ENCODE results near the gene MRGPRG.

DNA sequence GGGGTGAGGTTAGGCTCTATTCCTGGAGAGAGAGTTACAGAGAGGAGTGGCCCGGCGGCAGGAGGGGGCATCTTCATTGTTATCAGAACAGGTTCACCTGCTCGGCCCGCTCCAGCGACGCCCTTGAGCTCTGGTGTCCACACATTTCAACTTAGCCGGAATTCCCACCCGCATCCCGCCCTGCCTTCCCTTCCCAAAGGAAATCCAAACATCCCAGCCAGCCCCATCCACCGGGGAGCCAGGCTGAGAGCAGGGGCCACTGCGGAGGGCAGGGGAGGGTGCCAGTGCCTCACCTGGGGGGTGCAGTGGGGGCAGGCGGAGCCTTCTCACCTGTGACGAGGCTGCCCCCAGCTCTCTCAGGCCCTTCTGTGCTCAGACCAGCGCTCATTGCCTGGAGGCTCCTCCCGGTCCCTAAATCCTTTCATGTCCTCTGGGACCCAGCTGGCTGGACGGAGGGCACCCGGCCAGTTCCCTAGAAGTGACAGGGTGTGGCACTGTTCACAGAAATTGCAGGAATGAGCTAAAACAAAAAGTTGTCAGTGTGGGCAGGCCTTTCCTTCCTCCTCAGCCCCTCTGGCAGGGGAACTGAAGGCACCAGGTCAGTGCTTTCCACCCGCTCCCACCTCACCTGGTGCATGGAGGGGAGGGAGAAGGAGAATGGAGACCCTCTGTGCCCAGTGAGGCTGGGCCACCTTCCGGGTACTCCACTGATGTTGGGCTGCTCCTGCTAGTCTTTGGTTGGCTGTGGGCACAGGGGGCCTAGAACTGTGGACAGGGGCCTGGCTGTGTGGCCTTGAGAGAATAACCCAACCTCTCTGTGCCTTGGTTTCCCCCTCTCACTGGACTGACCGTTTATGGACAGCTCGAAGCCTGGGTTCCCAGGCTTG is 2.2 kb upstream of the MRGPRG start:
- TF ChIP-seq, protein P1, sequence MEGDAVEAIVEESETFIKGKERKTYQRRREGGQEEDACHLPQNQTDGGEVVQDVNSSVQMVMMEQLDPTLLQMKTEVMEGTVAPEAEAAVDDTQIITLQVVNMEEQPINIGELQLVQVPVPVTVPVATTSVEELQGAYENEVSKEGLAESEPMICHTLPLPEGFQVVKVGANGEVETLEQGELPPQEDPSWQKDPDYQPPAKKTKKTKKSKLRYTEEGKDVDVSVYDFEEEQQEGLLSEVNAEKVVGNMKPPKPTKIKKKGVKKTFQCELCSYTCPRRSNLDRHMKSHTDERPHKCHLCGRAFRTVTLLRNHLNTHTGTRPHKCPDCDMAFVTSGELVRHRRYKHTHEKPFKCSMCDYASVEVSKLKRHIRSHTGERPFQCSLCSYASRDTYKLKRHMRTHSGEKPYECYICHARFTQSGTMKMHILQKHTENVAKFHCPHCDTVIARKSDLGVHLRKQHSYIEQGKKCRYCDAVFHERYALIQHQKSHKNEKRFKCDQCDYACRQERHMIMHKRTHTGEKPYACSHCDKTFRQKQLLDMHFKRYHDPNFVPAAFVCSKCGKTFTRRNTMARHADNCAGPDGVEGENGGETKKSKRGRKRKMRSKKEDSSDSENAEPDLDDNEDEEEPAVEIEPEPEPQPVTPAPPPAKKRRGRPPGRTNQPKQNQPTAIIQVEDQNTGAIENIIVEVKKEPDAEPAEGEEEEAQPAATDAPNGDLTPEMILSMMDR (conservative IDR thresholded peaks at IDR 0.05; ENCODE audit: low read length), result no peak; the same call in 1 of the 2 replicates
- no peak for TF ChIP-seq EZH2phosphoT487 (IDR thresholded peaks at IDR 0.05; ENCODE audit: borderline replicate concordance)

All from Loucy (cell line).